Osteocyte (in vitro differentiated cells): ENCODE results near the gene RREB1. TPM values are rescaled to one million over a fixed set of nuclear protein-coding genes. Genes with fewer than 3 reads are reported as not detected.

Experiments
- DNase-seq: peaks from one replicate; pipeline ENCODE4 v3.0.0; 2021; ENCODE audit warnings: mixed read lengths; ENCODE audit not compliant: unreplicated experiment; ENCODE audit errors: extremely low spot score
- H3K27ac Mint-ChIP-seq: one replicate; pipeline ENCODE4 v1.8.0; 2021; ENCODE audit warnings: mild to moderate bottlenecking, mixed read lengths; ENCODE audit not compliant: unreplicated experiment
- H3K27me3 Mint-ChIP-seq: one replicate; pipeline ENCODE4 v1.8.0; 2021; ENCODE audit warnings: mixed read lengths; ENCODE audit not compliant: unreplicated experiment
- H3K36me3 Mint-ChIP-seq: one replicate; pipeline ENCODE4 v1.8.0; 2021; ENCODE audit warnings: mixed read lengths; ENCODE audit not compliant: unreplicated experiment
- H3K4me1 Mint-ChIP-seq: one replicate; pipeline ENCODE4 v1.8.0; 2021; ENCODE audit warnings: mixed read lengths; ENCODE audit not compliant: unreplicated experiment
- H3K4me3 Mint-ChIP-seq: one replicate; pipeline ENCODE4 v1.8.0; 2021; ENCODE audit warnings: mild to moderate bottlenecking, moderate library complexity, mixed read lengths; ENCODE audit not compliant: unreplicated experiment
- H3K9me3 Mint-ChIP-seq: one replicate; pipeline ENCODE4 v1.8.0; 2021; ENCODE audit warnings: mixed read lengths; ENCODE audit not compliant: unreplicated experiment
- total RNA-seq: library from RNA; stranded (reverse); gene quantifications from 2 replicates; pipeline ENCODE4 v1.2.1, GENCODE V29; 2021
- TF ChIP-seq, protein P1 (sequence below): fragments of 200-600 bp; sonication (generic); IDR thresholded peaks from 2 replicates; pipeline ENCODE4 v1.5.0; 2021; ENCODE audit warnings: antibody characterized with exemption, mild to moderate bottlenecking, moderate library complexity

The RREB1 gene
- total RNA-seq, 1 donor from 2014 or later, result 29.9 TPM

DNA sequence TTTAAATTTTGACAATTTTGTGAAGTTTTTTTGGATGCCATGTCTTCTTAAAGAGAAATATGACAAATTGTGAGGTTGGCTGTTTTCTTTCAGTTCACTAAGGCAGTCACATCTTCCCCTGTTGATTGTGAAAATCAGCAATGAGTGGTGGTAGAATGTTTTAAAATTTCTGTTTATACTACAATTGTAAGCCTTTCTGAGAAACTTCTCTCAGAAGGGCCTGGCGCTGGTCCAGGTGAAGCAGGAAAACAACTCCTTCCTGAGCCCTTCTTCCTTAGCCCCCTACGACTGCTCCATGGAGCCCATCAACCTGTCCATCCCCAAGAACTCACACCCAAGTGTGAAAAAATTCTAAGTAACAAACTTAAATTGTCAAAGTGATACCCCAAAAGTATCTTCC lies 124.6 kb downstream of the RREB1 start:
- TF ChIP-seq, protein P1, sequence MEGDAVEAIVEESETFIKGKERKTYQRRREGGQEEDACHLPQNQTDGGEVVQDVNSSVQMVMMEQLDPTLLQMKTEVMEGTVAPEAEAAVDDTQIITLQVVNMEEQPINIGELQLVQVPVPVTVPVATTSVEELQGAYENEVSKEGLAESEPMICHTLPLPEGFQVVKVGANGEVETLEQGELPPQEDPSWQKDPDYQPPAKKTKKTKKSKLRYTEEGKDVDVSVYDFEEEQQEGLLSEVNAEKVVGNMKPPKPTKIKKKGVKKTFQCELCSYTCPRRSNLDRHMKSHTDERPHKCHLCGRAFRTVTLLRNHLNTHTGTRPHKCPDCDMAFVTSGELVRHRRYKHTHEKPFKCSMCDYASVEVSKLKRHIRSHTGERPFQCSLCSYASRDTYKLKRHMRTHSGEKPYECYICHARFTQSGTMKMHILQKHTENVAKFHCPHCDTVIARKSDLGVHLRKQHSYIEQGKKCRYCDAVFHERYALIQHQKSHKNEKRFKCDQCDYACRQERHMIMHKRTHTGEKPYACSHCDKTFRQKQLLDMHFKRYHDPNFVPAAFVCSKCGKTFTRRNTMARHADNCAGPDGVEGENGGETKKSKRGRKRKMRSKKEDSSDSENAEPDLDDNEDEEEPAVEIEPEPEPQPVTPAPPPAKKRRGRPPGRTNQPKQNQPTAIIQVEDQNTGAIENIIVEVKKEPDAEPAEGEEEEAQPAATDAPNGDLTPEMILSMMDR, result no peak

DNA sequence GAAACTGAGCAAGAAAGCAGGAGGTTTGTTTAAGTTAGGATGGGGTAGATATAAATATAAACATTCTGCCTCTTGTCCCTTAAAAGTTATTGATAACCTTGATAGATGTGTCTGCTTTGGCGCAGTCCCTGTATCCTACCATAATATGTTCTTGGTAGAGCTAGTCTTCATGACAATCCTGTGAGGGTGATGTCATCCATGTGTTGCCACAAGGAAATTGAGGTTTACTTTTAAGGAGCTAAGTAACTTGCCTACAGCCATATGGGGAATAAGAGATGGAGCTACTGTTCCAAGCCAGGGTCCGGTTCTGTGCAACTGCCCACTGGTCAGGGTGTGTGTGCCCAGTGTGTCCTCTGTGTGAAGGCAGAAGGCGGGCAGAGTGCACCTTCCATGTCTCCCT lies 126.8 kb downstream of the RREB1 start:
- no peak for DNase-seq
- Mint-ChIP-seq H3K36me3 (peaks cover 22% of the 10 kb centered on the region), H3K4me1 (peaks cover 4% of the 10 kb centered on the region), H3K9me3 (no peaks in the 10 kb centered on the region), H3K4me3 (no peak overlapping the region), H3K27me3 (no peaks in the 10 kb centered on the region), H3K27ac (no peak overlapping the region)
- TF ChIP-seq, protein P1, result no peak

More for the DNA sequence above, 124.6 kb downstream of the RREB1 start:
- no peak overlapping the region for H3K27ac Mint-ChIP-seq
- DNase-seq, result no peak
- no peaks in the 10 kb centered on the region for H3K9me3 Mint-ChIP-seq
- peaks cover 2% of the 10 kb centered on the region for H3K4me1 Mint-ChIP-seq
- peaks cover 32% of the 10 kb centered on the region for H3K36me3 Mint-ChIP-seq
- H3K4me3 Mint-ChIP-seq, result no peak overlapping the region
- H3K27me3 Mint-ChIP-seq, result no peaks in the 10 kb centered on the region

DNA sequence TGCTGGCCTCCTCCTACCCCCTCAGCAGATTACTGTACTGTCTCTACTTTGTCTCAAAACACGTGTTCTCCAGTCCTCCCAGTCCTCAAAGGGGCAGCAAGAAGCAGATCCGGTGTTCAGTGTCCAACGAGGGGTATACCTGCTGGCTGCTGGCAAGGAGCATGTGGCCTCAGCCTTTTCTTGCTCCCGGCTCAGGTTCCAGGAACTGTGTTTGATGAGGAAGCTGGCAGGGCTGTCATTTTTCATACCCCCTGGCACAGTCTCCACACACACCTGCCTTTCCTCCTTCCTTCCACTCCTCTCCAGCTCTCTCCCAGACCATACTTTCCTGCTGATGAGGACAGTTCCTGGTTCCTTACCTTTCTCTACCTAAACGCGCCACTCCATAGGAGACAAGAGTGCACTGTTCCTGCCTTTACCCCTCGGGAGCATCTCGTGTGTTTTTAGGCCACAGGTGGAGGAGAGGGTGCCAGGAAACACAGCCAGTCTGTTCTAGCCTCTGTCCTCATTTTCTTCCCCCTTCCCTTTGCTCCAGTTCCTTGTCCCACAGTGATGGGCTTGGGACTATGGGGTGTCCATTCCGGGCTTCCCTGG lies 128.0 kb downstream of the RREB1 start:
- no peak overlapping the region for H3K27ac Mint-ChIP-seq
- H3K4me3 Mint-ChIP-seq, result no peak overlapping the region
- peaks cover 25% of the 10 kb centered on the region for H3K36me3 Mint-ChIP-seq
- H3K9me3 Mint-ChIP-seq, result no peaks in the 10 kb centered on the region
- H3K27me3 Mint-ChIP-seq, result no peaks in the 10 kb centered on the region
- H3K4me1 Mint-ChIP-seq, result peaks cover 4% of the 10 kb centered on the region
- TF ChIP-seq, protein P1, result no peak
- DNase-seq, result no peak

GRCh38 chr6:7236306-7237209 lies 128.8 kb downstream of the RREB1 start:
- TF ChIP-seq, protein P1, result no peak
- no peaks in the 10 kb centered on the region for H3K9me3 Mint-ChIP-seq
- peaks cover 10% of the 10 kb centered on the region for H3K4me1 Mint-ChIP-seq
- no peak overlapping the region for H3K4me3 Mint-ChIP-seq
- no peaks in the 10 kb centered on the region for H3K27me3 Mint-ChIP-seq
- no peak for DNase-seq
- H3K36me3 Mint-ChIP-seq, result peaks cover 21% of the 10 kb centered on the region
- no peak overlapping the region for H3K27ac Mint-ChIP-seq

DNA sequence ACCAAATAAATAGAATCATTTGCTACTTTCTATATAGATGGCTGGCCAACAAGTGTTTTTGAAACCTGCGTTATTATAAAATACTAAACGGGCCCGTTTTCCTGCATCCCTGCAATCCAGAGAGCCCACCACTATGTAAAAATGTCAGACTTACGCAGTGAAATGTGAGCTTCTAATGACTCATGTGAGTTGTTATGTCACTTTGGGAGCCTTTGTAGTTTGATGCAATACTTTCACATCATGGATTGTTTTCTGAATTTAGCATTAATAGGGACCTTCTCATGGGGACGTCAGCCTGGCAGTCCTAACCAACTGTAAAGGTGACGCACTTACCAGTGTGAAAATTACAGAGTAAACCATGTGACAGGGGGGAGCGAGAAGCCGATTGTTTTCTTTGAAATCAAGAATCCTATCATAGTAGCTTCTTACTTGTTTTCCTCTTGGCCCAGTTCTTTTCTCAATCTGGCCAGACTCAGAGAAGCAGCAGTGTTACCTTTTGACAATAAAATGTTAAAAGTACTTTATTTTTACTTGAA lies 130.0 kb downstream of the RREB1 start:
- H3K36me3 Mint-ChIP-seq, result peaks cover 15% of the 10 kb centered on the region
- DNase-seq, result no peak
- H3K27ac Mint-ChIP-seq, result no peak overlapping the region
- TF ChIP-seq, protein P1, result no peak
- H3K9me3 Mint-ChIP-seq, result no peaks in the 10 kb centered on the region
- H3K4me3 Mint-ChIP-seq, result no peak overlapping the region
- H3K4me1 Mint-ChIP-seq, result peaks cover 18% of the 10 kb centered on the region
- no peaks in the 10 kb centered on the region for H3K27me3 Mint-ChIP-seq
